HG03039 (cell line): Measurements from ENCODE around the gene ABHD17A.
"Not testable (repeated sequence)": the region's sequence is repeated elsewhere in the genome, so short reads cannot be mapped to it uniquely, and the experiment has no call there.

ENCODE experiments used
- ATAC-seq: cut with Tn5 transposase; IDR thresholded peaks from one replicate; pipeline ENCODE4 v1.9.1; 2021; ENCODE audit warnings: mild to moderate bottlenecking, moderate library complexity; ENCODE audit not compliant: unreplicated experiment

Gene ABHD17A

GRCh38 chr19:1882089-1882785, 3.1 kb downstream of the ABHD17A start:
- no peak for ATAC-seq

- ATAC-seq = not testable (repeated sequence)
Observed at GRCh38 chr19:1881393-1882088, 3.8 kb downstream of the ABHD17A start.

GRCh38 chr19:1880611-1881392, 4.5 kb downstream of the ABHD17A start:
- no peak for ATAC-seq

GRCh38 chr19:1879982-1880381, 5.3 kb downstream of the ABHD17A start:
- ATAC-seq = not testable (repeated sequence)

GRCh38 chr19:1878583-1878982, 6.7 kb downstream of the ABHD17A start:
- ATAC-seq = not testable (repeated sequence)

GRCh38 chr19:1877280-1877660, 8.0 kb downstream of the ABHD17A start:
- ATAC-seq = not testable (repeated sequence)

- not testable (repeated sequence) for ATAC-seq
Observed at GRCh38 chr19:1876496-1877279, 8.6 kb downstream of the ABHD17A start.

GRCh38 chr19:1875646-1876495, 9.4 kb downstream of the ABHD17A start:
- ATAC-seq = peak; percentile 71

GRCh38 chr19:1875265-1875645, 10.0 kb downstream of the ABHD17A start:
- peak; percentile 13 for ATAC-seq

- no peak for ATAC-seq
Observed at GRCh38 chr19:1874554-1875185, 10.6 kb downstream of the ABHD17A start.

- ATAC-seq = no peak
Observed at GRCh38 chr19:1873524-1874473, 11.5 kb downstream of the ABHD17A start.

- no peak for ATAC-seq
Observed at GRCh38 chr19:1872807-1873523, 12.3 kb downstream of the ABHD17A start.

GRCh38 chr19:1871630-1872029, 13.7 kb downstream of the ABHD17A start:
- ATAC-seq = no peak

GRCh38 chr19:1871140-1871597, 14.1 kb downstream of the ABHD17A start:
- no peak for ATAC-seq

- no peak for ATAC-seq
Observed at GRCh38 chr19:1868971-1869370, 16.3 kb downstream of the ABHD17A start.

GRCh38 chr19:1867349-1867724, 18.0 kb downstream of the ABHD17A start:
- ATAC-seq = no peak

GRCh38 chr19:1866693-1867348, 18.5 kb downstream of the ABHD17A start:
- ATAC-seq = no peak
